ENCODE data around the gene CD226. TPM values are rescaled to one million over a fixed set of nuclear protein-coding genes. Genes with fewer than 3 reads are reported as not detected.

The CD226 gene
- total RNA-seq, 4 donors from 2014 or later, result 0.05 to 0.24 (median 0.16) TPM

- H3K27ac ChIP-seq, result no peak overlapping the region
- H3K9me3 ChIP-seq, result no peaks in the 10 kb centered on the region
- H3K27me3 ChIP-seq, result no peaks in the 10 kb centered on the region
- no peaks in the 10 kb centered on the region for H3K4me1 ChIP-seq
- H3K4me3 ChIP-seq, result no peak overlapping the region
- DNase-seq (ENCODE audit: low spot score in 2 of 2), result no peak
- TF ChIP-seq POLR2A (IDR thresholded peaks at IDR 0.05) (no peak), POLR2AphosphoS5 (IDR thresholded peaks at IDR 0.05) (no peak), EP300 (IDR thresholded peaks at IDR 0.05) (no peak), CTCF (IDR thresholded peaks at IDR 0.05) (no peak)
- 62% methylated on average over 20 of the region's 20 CpGs for WGBS
- H3K36me3 ChIP-seq, result no peaks in the 10 kb centered on the region
Measured at GRCh38 chr18:69956665-69957620, 9.3 kb upstream of the CD226 start.

GRCh38 chr18:69956057-69956456 is 8.4 kb upstream of the CD226 start:
- Histone ChIP-seq H3K4me1 (no peaks in the 10 kb centered on the region), H3K27me3 (no peaks in the 10 kb centered on the region), H3K4me3 (no peak overlapping the region), H3K9me3 (no peaks in the 10 kb centered on the region), H3K36me3 (no peaks in the 10 kb centered on the region), H3K27ac (no peak overlapping the region)
- WGBS, result 45% methylated on average over 5 of the region's 5 CpGs
- no peak for DNase-seq (ENCODE audit: low spot score in 2 of 2)
- TF ChIP-seq EP300 (IDR thresholded peaks at IDR 0.05) (no peak), POLR2AphosphoS5 (IDR thresholded peaks at IDR 0.05) (no peak), CTCF (IDR thresholded peaks at IDR 0.05) (no peak), POLR2A (IDR thresholded peaks at IDR 0.05) (no peak)

- no peak overlapping the region for H3K27ac ChIP-seq
- H3K4me3 ChIP-seq, result no peak overlapping the region
- WGBS, result 48% methylated on average over 5 of the region's 5 CpGs
Measured at GRCh38 chr18:69954719-69955480, 7.2 kb upstream of the CD226 start.

GRCh38 chr18:69953191-69953590 is 5.5 kb upstream of the CD226 start:
- TF ChIP-seq POLR2AphosphoS5 (IDR thresholded peaks at IDR 0.05), result no peak
- no peak for TF ChIP-seq EP300 (IDR thresholded peaks at IDR 0.05)
- no peak for TF ChIP-seq POLR2A (IDR thresholded peaks at IDR 0.05)
- TF ChIP-seq CTCF (IDR thresholded peaks at IDR 0.05), result no peak
- H3K4me3 ChIP-seq, result no peak overlapping the region
- 95% methylated on average over 2 of the region's 2 CpGs for WGBS
- no peak overlapping the region for H3K27ac ChIP-seq
- DNase-seq (ENCODE audit: low spot score in 2 of 2), result no peak
- no peaks in the 10 kb centered on the region for H3K27me3 ChIP-seq
- H3K4me1 ChIP-seq, result no peaks in the 10 kb centered on the region
- H3K36me3 ChIP-seq, result no peaks in the 10 kb centered on the region
- no peaks in the 10 kb centered on the region for H3K9me3 ChIP-seq

More at GRCh38 chr18:69954719-69955480, 7.2 kb upstream of the CD226 start:
- Histone ChIP-seq H3K9me3 (no peaks in the 10 kb centered on the region), H3K4me1 (no peaks in the 10 kb centered on the region), H3K27me3 (no peaks in the 10 kb centered on the region), H3K36me3 (no peaks in the 10 kb centered on the region)
- no peak for TF ChIP-seq EP300 (IDR thresholded peaks at IDR 0.05)
- no peak for TF ChIP-seq POLR2A (IDR thresholded peaks at IDR 0.05)
- TF ChIP-seq POLR2AphosphoS5 (IDR thresholded peaks at IDR 0.05), result no peak
- no peak for TF ChIP-seq CTCF (IDR thresholded peaks at IDR 0.05)
- no peak for DNase-seq (ENCODE audit: low spot score in 2 of 2)

GRCh38 chr18:69951182-69951581 is 3.5 kb upstream of the CD226 start:
- TF ChIP-seq POLR2AphosphoS5 (IDR thresholded peaks at IDR 0.05) (no peak), POLR2A (IDR thresholded peaks at IDR 0.05) (no peak), CTCF (IDR thresholded peaks at IDR 0.05) (no peak), EP300 (IDR thresholded peaks at IDR 0.05) (no peak)
- H3K9me3 ChIP-seq, result no peaks in the 10 kb centered on the region
- 75% methylated on average over 1 of the region's 1 CpG for WGBS
- no peaks in the 10 kb centered on the region for H3K4me1 ChIP-seq
- no peak overlapping the region for H3K4me3 ChIP-seq
- no peaks in the 10 kb centered on the region for H3K36me3 ChIP-seq
- H3K27ac ChIP-seq, result no peak overlapping the region
- no peak for DNase-seq (ENCODE audit: low spot score in 2 of 2)
- H3K27me3 ChIP-seq, result no peaks in the 10 kb centered on the region

All from suprapubic skin (tissue), 4 donors.